Measurements from ENCODE around the gene TK2.

TK2 gene

DNA sequence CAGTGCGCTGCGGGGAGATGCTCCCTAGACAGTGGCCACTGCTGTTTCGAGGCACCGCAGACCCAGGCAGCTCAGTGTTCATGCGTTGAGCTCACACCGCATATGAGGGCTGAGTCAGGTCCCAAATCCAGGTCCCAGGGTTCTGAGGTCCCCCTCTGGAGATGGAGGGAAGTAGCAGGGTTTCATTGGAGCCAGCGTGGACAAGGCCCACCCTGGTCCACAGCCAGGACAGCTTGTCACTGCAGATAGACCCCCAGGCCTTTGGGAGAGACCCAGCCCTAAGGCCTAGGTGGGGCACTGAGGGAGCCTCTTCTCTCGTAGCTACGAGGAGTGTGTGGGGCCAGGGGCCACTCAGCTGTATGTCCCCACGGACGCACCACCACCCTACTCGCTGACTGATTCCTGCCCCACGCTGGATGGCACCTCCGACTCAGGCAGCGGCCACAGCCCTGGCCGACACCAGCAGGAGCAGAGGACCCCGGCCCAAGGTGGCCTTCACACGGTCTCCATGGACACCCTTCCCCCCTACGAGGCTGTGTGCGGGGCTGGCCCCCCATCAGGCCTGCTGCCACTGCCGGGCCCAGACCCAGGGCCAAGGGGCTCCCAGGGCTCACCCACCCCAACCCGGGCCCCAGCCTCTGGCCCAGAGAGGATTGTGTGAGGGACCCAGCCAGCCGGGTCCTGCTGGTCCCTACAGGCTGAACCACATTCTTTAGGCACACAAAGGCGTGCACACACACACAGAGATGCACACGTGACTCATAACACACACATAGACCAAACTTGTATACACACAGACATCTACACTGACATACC, 69.4 kb downstream of the TK2 start:
- no peak for TF ChIP-seq CTCF (IDR thresholded peaks at IDR 0.05; ENCODE audit: insufficient read depth, low read depth, low read length, missing control alignments)
- no peak for DNase-seq (ENCODE audit: low read depth)
- no peak overlapping the region for H3K4me3 ChIP-seq (ENCODE audit: low read depth, low read length)

DNA sequence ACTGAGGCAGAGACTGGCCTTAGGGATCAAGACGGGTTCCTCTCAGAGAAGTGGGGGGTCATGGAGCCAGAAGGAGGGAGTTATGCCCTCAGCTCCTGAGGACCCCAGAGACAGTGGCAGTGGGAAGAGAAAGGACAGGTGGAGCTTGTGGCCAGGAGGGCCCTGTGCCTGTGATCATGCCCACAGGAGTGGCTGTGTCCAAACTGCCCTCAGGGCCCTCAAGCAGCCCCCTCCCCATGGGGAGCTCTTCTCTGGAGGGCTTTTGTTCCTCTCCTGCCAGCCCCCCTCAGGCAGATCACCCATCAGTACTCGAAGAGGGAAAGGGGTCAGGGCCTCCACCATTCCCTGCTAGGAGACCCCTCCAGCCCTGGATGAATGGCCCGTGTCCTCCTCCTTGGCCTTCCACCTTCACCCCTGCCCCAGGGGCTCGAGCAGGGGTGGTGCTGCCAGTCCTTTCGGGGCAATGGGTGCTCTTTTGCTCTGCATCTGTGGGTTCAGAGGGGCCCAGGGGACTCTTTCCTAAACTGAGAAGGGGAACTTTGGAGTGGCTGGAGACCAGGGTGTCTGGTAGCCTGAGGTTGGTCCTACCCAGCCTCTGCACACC, 70.2 kb downstream of the TK2 start:
- H3K4me3 ChIP-seq (ENCODE audit: low read depth, low read length), result no peak overlapping the region
- no peak for TF ChIP-seq CTCF (IDR thresholded peaks at IDR 0.05; ENCODE audit: insufficient read depth, low read depth, low read length, missing control alignments)
- DNase-seq (ENCODE audit: low read depth), result no peak

GRCh38 chr16:66478733-66479511, 71.0 kb downstream of the TK2 start:
- TF ChIP-seq CTCF (IDR thresholded peaks at IDR 0.05; ENCODE audit: insufficient read depth, low read depth, low read length, missing control alignments), result peak; percentile 88
- DNase-seq (ENCODE audit: low read depth), result peak; percentile 76
- H3K4me3 ChIP-seq (ENCODE audit: low read depth, low read length), result no peak overlapping the region

GRCh38 chr16:66477028-66477515, 72.8 kb downstream of the TK2 start:
- H3K4me3 ChIP-seq (ENCODE audit: low read depth, low read length), result no peak overlapping the region
- TF ChIP-seq CTCF (IDR thresholded peaks at IDR 0.05; ENCODE audit: insufficient read depth, low read depth, low read length, missing control alignments), result no peak
- DNase-seq (ENCODE audit: low read depth), result no peak

DNA sequence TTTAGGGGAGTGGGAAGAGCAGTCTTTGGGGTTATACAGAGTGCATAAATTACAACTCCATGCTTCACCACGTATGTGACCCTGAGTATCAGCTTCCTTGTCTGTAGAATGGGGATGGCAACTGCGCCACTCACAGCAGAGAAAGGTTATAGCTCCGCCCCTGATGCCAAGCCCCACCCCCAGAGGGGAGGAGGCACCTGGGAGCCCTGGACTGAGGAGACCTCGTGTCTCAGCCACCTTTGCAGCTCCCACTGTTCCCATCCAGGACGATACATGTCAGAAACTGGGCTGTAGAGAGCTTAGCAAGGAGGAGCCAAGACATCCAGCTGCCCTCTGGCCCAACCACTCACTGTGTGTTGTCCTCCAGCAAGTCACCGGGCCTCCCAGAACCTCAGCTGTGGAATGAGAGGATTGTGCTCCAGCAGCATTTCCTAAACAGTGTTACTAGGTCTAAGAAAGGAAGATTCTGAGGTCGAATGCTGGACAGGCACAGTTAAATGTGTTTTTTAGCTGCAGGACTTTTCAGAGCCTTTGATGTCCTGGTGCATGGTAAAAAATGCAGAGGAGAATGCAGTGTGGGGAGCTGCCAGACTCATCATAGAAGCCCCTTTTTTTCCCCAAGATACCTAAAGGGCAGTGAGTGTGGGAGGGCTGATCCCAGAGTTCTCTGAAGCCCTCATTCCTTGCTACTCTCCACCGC, 73.4 kb downstream of the TK2 start:
- TF ChIP-seq CTCF (IDR thresholded peaks at IDR 0.05; ENCODE audit: insufficient read depth, low read depth, low read length, missing control alignments), result no peak
- DNase-seq (ENCODE audit: low read depth), result peak; percentile 26
- no peak overlapping the region for H3K4me3 ChIP-seq (ENCODE audit: low read depth, low read length)

DNA sequence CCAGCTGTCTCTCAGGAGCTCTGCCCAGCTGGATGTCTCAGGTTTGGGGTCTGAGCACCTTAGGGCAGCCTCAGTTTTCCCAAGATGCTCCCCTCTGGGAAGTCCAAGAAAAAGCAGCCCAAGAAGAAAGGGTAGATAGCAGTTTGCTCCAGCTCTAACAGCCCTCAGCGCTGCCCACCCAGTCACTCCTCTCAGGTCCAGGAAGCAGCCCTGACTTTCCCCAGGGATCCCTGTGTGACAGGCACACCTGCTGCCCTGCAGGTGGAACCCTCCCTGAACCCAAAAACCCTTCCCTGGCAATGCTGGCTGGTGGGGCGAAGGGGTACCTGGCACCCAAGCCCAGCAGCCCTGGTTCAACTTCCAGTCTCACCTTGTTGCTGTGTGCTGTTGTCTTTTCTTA, 74.7 kb downstream of the TK2 start:
- DNase-seq (ENCODE audit: low read depth), result no peak
- TF ChIP-seq CTCF (IDR thresholded peaks at IDR 0.05; ENCODE audit: insufficient read depth, low read depth, low read length, missing control alignments), result no peak
- H3K4me3 ChIP-seq (ENCODE audit: low read depth, low read length), result no peak overlapping the region

Data from GM12865 (cell line).